LoVo (cell line): Measurements from ENCODE around the gene ZNF620.
"Not testable (repeated sequence)": the region's sequence is repeated elsewhere in the genome, so short reads cannot be mapped to it uniquely, and the experiment has no call there.

Experiments used
- DNase-seq: peaks from one replicate; pipeline ENCODE4 v3.0.0-alpha.2; 2016; ENCODE audit warnings: low spot score

Gene ZNF620

DNA sequence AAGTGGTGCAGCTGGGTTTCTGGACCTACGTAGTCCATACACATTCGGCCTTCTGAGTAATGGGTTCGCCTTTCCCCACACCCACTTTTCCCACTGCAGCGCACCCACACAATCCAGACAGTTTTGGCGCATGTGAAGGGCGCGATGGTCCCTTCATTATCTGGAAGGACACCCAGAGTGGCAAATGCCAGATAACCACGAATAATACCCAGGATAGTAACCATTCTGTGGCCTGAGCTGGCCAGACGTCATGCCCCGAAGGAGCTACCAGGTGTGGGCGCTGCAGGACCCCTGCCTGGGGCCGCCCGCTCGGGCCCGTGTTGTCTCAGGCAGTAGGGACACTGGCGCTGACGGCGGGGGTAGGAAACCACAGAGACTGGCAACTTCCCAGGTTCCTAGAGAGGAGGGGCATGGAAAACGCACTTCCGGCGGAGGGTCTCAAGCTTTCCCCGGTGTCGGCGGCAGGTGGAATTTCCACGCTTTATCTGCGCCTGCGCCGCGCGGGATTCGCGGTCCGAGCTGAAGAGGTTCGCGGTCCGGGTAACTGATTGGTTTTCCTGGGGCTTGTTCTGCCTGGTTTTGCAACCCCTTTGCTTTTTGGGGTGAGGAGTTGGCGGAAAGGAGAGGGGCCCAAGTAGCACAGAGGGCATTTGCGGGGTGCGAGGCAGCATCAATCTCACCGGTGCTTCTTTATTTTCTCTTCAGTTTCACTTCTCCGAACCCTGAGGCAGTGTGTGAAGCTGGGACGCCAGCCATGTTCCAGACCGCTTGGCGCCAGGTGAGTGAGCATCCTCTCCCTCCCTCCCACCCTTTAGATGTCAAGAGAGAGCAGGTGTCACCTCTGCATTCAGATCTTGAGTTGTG, at the start of gene ZNF620:
TSS of gene ZNF620 (plus strand) at position 441 of the 864 bp plus-strand sequence. CDS start at position 755, 314 bp downstream.
- peak; percentile 88 for DNase-seq

DNA sequence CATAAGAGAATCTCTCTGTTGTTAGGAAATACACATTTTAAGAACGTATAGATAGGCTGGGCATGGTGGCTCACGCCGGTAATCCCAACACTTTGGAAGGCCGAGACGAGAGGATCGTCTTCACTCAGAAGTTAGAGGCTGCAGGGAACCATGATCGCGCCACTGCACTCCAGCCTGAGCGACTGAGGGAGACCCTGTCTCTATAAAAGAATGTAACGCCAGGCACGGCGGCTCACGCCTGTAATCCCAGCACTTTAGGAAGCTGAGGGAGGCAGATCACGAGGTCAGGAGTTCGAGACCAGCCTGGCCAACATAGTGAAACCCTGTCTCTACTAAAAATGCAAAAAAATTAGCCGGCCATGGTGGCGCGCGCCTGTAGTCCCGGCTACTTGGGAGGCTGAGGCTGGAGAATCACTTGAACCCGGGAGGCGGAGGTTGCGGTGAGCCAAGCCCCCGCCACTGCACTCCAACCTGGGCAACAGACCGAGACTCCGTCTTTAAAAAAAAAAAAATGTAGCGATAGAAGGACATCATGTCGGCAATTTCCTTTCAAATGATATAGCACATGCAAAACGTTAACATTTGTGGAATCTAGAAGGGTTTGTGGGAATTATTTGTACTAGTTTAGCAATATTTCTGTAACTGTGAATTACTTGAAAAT, 49.4 kb upstream of the ZNF620 start:
- DNase-seq, result no peak

DNA sequence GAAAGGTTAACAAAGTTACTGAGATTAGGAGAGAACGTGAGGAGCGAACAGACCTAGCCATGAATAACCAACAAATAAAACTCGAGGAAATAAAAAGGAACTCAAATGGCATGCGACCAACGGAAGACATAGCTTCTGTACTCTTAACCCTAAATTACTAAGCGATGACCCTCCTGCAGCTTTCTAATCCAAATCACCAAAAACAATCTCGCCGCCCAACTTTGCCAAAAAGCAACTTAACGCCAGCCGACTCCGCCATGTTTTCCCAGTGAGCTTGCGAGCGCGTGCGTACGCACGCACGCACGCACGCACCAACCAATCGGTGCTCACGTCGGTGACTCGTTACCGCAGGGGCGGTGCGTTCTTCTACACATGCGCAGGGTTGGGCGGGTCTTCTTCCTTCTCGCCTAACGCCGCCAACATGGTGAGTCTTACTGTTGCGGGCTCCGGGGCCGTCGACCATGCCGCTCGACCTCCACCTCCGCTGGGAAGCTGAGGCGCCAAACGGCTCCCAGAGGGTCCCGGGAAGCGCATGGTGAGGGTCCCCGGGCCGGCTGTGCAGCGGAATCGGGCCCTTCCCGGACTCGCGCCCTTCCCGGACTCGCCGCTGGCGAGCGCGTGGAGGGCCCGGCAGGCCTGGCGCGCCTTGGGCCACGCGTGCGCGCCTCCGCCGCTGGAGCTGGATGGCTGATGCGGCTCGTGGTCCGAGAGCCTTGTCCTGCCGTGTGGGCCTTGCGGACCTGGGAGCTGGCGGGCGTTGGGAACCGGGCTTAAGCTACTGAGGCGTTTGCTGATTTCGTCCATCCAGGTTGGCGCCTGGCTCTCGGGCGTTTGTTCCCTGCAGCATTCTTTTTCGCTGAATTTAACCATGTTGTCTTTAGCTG, 48.7 kb upstream of the ZNF620 start, which contains the start of gene RPL14:
TSS of gene RPL14 (plus strand) at position 400 of the 884 bp plus-strand sequence. CDS start at position 533, 133 bp downstream.
- DNase-seq, result peak; percentile 93

DNA sequence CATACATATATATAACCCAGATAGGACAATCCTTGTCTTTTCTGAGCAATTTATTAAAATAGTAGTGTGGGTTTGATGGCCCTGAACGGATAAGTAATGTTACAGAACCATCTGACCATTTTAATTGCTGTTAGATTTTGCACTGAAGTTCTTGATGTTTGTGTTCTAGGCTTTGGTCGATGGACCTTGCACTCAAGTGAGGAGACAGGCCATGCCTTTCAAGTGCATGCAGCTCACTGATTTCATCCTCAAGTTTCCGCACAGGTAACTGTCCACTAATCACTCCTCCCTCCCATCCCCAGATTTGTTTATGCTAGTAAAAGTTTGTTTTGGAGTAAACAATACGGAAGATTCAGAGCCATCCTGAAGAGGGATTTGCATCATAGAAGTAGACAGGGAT, 47.4 kb upstream of the ZNF620 start:
- no peak for DNase-seq

DNA sequence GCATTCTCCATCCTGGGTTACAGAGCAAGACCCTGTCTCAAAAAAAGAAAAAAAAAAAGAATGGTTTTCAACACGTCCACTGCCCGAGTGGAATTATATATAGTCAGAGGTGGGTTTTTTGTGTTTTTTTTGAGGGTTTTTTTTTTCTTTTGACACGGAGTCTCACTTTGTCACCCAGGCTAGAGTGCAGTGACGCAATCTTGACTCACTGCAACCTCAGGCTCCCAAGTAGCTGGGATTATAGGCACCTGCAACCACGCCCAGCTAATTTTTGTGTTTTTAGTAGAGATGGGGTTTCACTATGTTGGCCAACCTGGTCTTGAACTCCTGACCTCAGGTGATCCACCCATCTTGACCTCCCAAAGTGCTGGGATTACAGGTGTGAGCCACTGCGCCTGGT, 45.4 kb upstream of the ZNF620 start:
- DNase-seq, result not testable (repeated sequence)

DNA sequence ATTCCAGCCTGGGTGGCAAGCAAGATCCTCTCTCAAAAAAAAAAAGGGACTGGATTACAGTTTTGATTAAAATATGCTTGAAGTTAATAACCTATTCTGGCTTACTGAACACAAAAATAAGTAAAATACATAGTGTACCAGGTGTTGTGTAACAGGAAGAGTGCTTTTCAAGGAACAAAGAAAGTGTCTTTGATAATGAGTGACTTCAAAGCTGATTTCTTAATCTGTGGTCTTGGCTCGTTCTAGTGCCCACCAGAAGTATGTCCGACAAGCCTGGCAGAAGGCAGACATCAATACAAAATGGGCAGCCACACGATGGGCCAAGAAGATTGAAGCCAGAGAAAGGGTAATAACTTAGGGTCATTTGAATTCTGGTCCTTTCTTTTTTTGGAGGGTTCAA, 44.7 kb upstream of the ZNF620 start:
- no peak for DNase-seq

DNA sequence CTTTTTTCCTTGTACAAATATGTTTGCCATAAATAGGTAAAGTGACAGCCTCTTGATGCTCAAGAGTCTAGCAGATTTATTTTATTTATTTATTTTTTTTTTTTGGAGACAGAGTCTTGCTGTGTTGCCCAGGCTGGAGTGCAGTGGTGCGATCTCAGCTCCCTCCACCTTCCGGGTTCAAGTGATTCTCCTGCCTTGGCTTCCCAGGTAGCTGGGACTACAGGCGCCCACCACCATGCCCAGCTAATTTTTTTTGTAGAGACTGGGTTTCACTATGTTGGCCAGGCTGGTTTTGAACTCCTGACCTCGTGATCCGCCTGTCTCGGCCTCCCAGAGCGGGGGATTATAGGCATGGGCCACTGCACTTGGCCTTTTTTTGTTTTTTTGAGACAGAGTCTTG, 43.0 kb upstream of the ZNF620 start:
- DNase-seq, result not testable (repeated sequence)

DNA sequence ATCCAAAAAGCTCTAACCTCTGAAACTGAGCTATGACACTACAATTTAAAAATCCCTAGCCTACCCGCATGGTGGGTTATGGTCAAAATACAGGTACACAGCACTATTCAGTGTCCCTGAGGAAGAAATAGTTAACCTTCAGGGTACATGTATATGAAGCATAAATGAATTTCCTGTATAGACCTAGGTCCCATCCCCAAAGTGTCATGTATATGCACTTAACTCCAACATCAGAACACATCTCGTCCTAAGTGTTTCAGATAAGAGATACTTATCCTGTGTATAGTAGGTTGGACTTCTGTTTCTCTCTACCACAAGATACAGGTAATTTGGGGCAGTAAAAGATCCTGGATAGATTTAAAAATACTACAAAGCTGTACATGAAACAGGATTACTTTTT, 42.3 kb upstream of the ZNF620 start:
- no peak for DNase-seq

DNA sequence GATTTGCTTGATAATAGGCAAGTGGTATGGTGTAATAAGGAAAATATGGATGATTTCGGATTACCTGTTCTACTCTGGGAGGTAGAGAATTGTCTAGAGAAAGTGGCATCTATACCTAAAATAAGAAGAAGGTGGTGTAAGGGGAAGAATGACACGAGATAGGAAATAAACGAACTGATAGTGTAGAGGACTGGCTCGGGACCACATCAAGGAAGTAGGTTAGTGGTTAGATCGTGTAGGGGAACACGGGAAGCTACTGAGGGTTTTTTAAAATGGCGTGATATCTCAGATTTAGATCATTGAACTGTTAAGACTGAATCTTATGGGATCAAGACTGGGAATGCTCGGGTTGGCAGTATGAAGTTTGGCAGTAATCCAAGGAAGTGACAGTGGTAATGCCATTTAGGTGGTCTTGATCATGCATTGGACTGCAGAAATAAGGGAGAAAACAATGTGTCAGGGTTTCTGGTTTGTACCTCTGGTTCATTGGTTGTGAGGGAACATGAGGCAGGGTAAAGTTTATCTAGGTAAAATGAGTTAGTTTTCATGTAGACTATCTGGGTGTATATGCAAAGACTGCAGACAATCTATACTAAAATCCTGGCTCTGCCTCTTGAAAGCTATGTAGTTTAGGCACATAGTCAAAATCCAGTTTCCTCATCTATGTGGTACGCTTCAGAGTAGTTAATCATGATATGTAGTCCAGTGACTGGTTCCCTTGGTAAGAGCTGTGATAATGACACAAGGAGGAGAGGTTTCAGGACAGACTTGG, 41.3 kb upstream of the ZNF620 start:
- no peak for DNase-seq

DNA sequence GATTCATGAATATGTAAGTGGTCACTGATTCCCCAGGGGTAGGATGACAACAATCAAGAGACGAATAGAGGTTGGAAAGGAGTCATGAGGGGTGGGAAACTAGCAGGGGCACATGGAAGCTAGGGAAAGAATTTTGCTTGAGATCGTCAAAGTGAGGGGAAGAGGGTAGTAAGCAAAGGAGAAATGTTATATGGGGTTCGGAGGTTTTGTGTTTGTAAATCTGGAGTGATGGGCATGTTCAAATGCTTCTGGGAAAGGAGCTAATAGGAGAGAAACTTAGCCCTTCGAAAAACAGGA, 40.8 kb upstream of the ZNF620 start:
- no peak for DNase-seq

DNA sequence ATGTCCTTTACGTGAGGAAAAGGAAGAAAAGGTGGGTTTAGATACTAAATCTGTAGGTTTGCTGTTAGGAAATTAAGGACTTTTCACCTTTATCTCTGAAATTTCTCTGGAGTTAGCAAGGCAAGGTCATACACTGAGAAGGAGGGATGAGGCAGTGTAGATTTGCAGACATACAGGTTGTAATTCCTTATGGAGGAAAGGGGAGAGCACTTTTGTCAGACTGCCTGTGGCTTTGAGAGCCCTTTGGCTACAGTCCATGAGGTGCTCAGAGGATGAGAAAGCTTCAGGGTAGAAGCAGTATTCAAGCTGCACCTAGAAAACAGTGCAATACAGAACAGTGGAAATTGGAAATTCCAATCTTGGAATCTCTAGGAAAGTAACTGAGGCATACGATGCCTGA, 40.4 kb upstream of the ZNF620 start:
- DNase-seq, result no peak

DNA sequence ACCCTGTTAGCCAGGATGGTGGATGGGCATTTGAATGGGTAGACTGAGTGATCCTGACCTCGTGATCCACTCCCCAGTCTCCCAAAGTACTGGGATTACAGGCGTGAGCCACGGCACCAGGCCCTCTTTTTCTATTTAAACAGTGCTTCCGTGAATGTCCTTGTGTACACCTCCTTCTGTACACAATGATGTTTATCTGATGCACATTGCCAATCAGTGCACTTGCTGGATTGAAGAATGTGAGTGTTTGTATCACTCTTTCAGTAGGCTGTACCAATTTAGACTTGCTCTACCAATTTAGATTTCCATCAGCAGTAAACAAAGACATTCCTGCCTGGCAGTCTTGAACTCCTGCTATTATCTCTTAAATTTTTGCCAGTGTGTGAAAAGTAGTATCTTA, 37.8 kb upstream of the ZNF620 start:
- DNase-seq, result no peak

DNA sequence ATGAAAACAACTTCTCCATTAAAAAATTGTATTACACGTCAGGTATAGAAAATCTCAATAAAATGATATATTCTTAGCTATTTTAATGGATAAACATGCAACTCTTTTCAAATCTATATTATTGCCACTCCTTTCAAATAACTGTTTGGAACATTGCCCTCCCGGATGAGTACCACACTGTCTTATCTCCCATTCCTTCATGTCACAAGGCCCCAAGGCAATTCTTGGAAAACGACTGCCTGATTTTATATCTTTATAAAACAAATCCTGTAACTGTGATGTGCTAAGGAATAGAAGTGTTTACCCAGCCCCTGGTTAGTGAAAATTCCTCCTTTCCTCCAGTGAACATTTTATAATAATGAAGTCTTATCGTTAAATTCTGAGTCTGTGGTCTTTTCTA, 35.1 kb upstream of the ZNF620 start:
- DNase-seq, result no peak

DNA sequence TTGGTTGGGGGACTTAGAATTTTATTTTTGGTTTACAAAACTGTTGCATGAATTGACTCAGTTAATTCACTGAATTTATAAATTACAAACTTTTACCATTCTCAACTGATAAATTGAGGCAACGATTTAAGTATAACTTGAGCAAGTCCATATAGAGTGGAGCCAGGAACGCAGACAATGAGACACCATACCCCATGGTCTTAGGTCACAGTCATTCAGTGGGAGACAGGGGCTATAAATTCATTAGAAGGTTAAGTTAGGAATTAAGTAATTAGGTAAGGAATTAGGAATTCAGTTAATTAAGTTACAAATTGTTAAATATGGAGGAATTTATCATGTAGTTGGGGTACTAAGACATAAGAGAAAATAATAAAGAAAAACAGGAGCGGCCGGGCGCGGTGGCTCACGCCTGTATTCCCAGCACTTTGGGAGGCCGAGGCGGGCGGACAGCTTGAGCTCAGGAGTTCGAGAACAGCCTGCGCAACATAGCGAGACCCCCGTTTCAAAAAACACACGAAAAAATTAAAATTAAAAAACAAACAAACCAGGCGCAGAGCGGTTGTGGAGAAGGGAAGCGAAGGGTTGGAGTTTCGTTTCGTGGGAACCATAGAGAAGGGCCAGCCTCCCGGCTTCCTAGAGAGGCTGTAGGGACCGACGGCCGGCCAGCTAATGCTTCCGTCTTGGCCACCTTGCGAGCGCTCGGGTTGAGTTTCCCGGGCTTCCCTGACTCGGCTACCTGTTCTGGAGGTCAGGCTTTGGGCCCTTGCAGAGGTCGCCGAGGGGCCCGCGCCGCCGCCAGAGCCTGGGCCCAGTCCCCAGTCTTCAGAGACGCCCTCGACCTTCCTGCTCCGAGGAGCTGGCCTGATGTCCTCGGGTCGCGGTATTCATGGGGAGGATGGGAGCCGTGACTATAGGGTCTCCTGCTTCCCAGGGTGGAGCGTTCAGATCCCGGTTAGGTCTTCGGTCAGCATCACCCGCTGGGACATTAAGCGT, 29.1 kb upstream of the ZNF620 start, which contains the start of gene ZNF619:
TSS of gene ZNF619 (plus strand) at position 645 of the 993 bp plus-strand sequence. CDS start 858 bp downstream, outside the sequence.
- peak; percentile 72 for DNase-seq

DNA sequence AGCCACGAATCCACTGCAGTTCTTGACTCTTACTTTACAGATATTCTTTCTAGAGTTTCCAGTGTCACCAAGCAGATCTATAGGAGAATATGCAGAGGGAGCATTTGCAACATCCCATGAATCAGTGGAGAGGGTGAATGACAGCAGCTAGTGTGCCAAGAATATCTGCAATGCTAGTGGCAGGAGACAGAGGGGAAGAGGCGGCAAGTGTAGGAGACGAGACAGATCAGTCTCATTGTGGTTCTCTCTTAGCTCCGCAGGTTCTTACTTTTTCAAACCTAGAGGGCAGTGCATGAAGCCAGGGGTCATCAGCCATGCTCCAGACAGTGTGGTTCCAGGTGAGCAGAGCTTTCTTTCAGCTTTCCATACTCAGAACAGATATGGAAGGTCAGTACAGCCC, 28.2 kb upstream of the ZNF620 start:
- no peak for DNase-seq

DNA sequence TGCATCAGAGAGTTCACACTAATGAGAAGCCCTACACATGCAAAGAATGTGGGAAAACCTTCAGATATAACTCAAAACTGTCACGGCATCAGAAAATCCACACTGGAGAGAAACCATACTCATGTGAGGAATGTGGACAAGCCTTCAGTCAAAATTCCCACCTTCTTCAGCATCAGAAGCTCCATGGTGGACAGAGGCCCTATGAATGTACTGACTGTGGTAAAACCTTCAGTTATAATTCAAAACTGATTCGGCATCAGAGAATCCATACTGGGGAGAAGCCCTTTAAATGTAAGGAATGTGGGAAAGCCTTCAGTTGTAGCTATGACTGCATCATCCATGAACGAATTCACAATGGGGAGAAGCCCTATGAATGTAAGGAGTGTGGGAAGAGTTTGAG, 18.7 kb upstream of the ZNF620 start:
- DNase-seq, result no peak

DNA sequence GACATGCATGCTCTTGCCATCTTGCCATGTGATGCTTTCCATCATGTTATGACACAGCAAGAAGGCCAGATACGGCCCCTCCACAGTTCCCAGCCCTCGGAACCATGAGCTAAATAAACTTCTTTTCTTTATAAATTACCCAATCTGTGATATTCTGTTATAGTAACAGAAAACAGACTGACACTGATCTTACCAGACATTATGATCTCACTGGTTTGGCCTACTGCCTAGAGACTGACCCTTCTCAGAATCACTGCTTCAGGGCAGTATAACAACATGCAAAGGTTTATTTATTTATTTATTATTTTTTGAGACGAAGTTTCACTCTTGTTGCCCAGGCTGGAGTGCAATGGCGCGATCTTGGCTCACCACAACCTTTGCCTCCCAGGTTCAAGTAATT, 14.9 kb upstream of the ZNF620 start:
- no peak for DNase-seq

DNA sequence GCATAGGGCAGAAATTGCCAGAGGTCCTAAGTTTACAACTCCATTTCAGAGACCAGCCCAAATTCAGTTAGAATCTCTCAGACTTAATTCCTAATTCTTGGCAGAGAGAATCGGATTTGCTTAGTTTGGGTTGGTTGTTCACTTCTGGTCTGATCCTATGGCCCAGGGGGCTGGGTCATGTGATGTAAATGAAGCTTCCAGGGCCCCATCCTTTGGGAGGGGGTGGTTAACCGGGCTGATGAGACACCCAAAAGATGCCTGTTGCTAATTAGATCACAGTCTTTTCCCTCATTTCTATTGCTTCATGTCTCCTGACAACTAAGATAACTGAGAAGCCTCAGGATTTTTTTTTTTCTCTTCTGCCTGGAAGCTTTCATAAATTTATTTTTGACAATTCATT, 11.1 kb upstream of the ZNF620 start:
- no peak for DNase-seq

DNA sequence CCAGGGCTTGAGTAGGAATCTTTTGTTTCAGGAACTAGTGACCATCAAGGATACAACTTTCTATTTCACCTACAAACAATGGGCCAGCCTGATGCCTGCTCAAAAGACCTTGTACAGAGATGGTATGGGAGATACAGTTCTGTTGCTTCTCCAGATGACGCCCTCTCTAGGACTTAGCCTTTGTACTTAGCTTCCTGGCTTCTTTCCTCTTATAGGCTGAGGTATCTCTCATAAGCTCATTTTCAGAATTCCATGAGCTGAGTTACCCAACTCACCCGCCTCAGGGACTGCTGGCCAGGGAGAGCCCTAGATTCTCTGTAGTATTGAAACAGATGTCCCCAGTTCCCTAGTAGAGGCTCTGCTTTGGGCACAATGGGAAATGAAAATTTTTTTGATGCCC, 8.6 kb upstream of the ZNF620 start:
- no peak for DNase-seq

DNA sequence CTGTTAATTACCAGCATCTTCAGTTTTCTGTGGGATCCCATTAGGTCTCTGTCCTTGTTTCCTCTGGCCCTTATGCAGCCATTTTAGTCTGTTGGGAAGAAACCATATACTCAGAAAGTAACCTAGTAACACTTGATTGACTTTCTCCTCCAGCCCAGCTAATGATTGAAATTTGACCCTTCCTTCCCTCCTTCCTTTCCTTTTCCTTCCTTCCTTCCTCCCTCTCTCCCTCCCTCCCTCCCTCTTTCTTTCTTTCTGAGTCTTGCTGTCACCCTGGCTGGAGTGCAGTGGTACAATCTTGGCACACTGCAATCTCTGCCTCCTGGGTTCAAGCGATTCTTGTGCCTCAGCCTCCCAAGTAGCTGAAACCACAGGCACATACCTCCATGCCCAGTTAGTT, 5.9 kb upstream of the ZNF620 start:
- no peak for DNase-seq
